Activated CD4-positive, CD25-positive, alpha-beta regulatory T cell (primary cell): ENCODE data around the gene HOXB4.

Experiments used
- DNase-seq, 4 experiments: peaks; one replicate each; lab custom pipeline; 2025; lab: John Stamatoyannopoulos, UW

Gene HOXB4

GRCh38 chr17:48601539-48602425 is 23.6 kb upstream of the HOXB4 start:
- DNase-seq: no peak

- DNase-seq: no peak
Observed at GRCh38 chr17:48601207-48601538, 23.0 kb upstream of the HOXB4 start.

- no peak for DNase-seq
Observed at GRCh38 chr17:48600244-48601098, 22.3 kb upstream of the HOXB4 start.

GRCh38 chr17:48599354-48599753 is 21.2 kb upstream of the HOXB4 start:
- no peak for DNase-seq

- no peak for DNase-seq
Observed at GRCh38 chr17:48598736-48599135, 20.6 kb upstream of the HOXB4 start.

GRCh38 chr17:48597778-48598631 is 19.9 kb upstream of the HOXB4 start:
- DNase-seq: no peak

GRCh38 chr17:48597528-48597777 is 19.3 kb upstream of the HOXB4 start:
- DNase-seq: no peak

GRCh38 chr17:48596735-48597527 is 18.8 kb upstream of the HOXB4 start:
- DNase-seq: no peak

GRCh38 chr17:48596000-48596734 is 18.0 kb upstream of the HOXB4 start:
- no peak for DNase-seq

GRCh38 chr17:48595278-48595999 is 17.3 kb upstream of the HOXB4 start:
- DNase-seq: no peak

GRCh38 chr17:48594538-48595277 is 16.6 kb upstream of the HOXB4 start:
- no peak for DNase-seq

- peak; percentile 61 to 72 (median 70) for DNase-seq
Observed at GRCh38 chr17:48593840-48594537, 15.8 kb upstream of the HOXB4 start.

- no peak for DNase-seq
Observed at GRCh38 chr17:48593126-48593829, 15.1 kb upstream of the HOXB4 start, which contains the start of gene HOXB5. Gene HOXB5, minus strand, starts transcription at chr17:48593779. Its CDS starts 97 bp downstream, at chr17:48593682.

GRCh38 chr17:48592577-48592976 is 14.4 kb upstream of the HOXB4 start:
- DNase-seq: no peak

- no peak for DNase-seq
Observed at GRCh38 chr17:48592057-48592514, 13.9 kb upstream of the HOXB4 start.

GRCh38 chr17:48591255-48592056 is 13.3 kb upstream of the HOXB4 start:
- no peak for DNase-seq

GRCh38 chr17:48590607-48591161 is 12.5 kb upstream of the HOXB4 start:
- no peak for DNase-seq
